GM12801 (cell line): ENCODE results near the gene STUM.

ENCODE experiments used
- CTCF ChIP-seq: IDR thresholded peaks from one replicate; pipeline ENCODE4 v1.5.1; 2011; ENCODE audit warnings: control low read depth; ENCODE audit not compliant: insufficient read length; ENCODE audit errors: extremely low read depth

STUM gene

GRCh38 chr1:226534645-226535044 lies 13.9 kb upstream of the STUM start:
- no peak for TF ChIP-seq CTCF

GRCh38 chr1:226535666-226536065 lies 12.9 kb upstream of the STUM start:
- TF ChIP-seq CTCF, result no peak

GRCh38 chr1:226541231-226541630 lies 7.3 kb upstream of the STUM start:
- TF ChIP-seq CTCF, result no peak

DNA sequence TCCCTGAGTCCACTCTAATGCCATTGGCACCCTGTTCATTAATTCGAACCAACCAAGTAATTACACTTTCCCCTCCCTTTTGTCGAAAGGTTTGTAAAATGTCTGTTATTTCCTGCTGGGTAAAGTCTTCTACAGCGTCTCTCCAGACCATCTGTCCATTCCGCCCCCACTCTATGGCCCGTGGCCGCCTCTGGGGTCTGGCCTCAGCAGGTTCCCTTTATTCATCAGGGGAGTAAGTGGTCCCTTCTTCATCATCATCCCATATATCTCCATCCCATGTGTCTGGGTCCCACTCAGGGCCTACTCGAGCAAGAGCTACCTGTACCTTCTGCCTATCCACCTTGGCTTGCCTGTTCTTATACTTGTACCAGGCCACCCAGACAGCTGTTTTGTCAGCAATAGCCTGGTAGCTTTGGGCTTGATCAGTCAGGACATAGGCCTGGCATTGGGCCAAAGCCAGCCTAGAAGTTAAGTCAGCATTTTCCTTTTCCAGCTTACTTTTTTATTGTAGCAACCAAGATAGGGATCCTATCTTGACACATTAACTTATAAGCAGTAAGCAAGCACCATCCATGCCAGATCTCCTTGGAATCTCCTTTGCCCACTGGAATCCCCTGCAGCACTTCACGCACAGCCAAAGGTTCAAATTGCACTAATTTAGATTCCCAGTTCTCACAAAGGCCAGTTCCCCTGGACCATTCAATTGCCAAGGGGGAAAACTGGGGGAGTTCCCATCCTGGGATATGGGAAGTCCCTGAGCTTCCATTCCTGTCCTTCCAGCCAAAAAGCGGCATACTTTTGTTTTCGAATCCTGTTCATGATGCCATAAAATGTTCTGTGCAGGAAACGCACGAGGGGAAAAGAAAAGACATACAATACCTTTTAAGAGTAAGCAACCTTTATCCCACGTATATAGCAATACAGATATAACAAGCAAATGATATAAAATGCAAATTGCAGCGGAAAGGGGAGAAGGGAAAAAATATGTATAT lies 6.6 kb upstream of the STUM start:
- TF ChIP-seq CTCF, result no peak

- no peak for TF ChIP-seq CTCF
These were observed 5.9 kb upstream of the STUM start for GRCh38 chr1:226542623-226543103.

DNA sequence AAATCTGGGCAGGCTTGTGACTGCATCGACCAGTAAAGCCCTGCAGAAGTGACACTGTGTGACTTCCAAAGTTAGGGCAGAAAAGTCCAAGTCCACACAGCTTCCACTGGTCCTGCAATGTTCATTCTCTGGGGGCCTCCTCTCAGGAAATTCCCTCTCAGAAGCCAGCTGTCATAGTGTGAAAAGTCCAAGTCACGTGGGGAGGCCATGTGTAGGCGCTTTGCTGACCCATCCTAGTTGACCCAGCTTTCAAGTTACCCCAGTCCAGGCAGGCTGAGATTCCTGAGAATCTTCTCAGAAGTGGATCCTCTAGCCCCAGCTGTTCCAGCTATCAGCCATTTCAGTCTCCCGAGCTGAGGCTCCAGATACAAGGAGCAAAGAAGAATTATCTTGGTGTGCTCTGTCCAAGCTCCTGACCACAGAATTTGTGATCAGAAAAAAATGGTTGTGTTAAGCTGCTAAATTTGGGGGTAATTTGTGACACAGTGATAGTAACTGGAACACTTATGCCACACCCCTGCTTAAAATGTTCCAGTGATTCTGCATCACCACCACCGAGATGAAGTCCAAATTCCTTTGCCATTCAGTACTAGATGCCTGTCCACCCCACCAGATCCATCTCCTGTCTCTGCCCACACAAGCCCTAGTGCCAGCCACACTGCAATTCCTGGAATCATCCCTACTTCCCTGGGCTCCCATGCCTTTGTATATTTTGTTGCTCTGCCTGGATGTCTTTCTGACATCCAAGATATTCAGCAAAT lies 2.5 kb upstream of the STUM start:
- no peak for TF ChIP-seq CTCF

DNA sequence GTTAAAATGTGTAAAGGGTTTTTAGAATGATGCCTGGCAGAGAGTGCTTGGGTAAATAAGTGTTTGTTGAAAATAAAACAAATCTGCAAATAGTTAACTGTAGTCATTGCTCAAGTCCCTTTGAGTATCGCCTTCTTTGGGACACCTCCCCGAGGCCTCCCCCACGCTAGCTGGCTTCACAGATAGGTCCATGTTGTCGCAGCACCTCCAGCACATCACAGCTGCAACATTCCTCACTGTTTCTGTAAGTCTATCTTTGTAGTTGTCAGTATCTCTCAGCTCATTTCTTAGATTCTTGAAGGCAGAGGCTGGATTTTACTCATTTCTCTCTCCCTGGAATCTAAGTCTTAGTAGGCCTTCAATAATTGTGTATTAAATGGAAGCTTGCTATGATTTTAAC lies 1.6 kb upstream of the STUM start:
- TF ChIP-seq CTCF, result no peak
